ENCODE measurements around the gene ZNF532. TPM values are rescaled to one million over a fixed set of nuclear protein-coding genes. Genes with fewer than 3 reads are reported as not detected.
"Not testable (repeated sequence)": the region's sequence is repeated elsewhere in the genome, so short reads cannot be mapped to it uniquely, and the experiment has no call there.

The ZNF532 gene
- total RNA-seq, 1 experiment from 2014 or later = 21.1 TPM

- Histone ChIP-seq H3K4me3 (no peak overlapping the region), H3K9me3 (ENCODE audit: insufficient read depth, low read depth) (no peaks in the 10 kb centered on the region), H2AFZ (no peak overlapping the region), H3K79me2 (ENCODE audit: low read depth) (no peaks in the 10 kb centered on the region), H4K20me1 (ENCODE audit: insufficient read depth) (no peaks in the 10 kb centered on the region), H3K4me1 (replicated peaks; ENCODE audit: insufficient read depth) (peaks cover 7% of the 10 kb centered on the region), H3F3A (ENCODE audit: insufficient read depth, low read depth) (no peaks in the 10 kb centered on the region), H3K27me3 (ENCODE audit: insufficient read depth, low read depth) (no peaks in the 10 kb centered on the region), H3K27ac (no peak overlapping the region), H3K4me2 (no peak overlapping the region), H3K9me2 (ENCODE audit: insufficient read depth) (no peaks in the 10 kb centered on the region), H3K36me3 (ENCODE audit: low read depth) (no peaks in the 10 kb centered on the region)
- no TSS peak for BruUV-seq (replicated peaks)
- intact Hi-C loops (cut with micrococcal nuclease; ENCODE audit: unreplicated experiment) = no loop called here
- POLR2A ChIA-PET (ENCODE audit: unreplicated experiment) = no interaction called here
- no peak for TF ChIP-seq EZH2 (IDR thresholded peaks at IDR 0.05; ENCODE audit: low read depth)
- TF ChIP-seq, protein P1, sequence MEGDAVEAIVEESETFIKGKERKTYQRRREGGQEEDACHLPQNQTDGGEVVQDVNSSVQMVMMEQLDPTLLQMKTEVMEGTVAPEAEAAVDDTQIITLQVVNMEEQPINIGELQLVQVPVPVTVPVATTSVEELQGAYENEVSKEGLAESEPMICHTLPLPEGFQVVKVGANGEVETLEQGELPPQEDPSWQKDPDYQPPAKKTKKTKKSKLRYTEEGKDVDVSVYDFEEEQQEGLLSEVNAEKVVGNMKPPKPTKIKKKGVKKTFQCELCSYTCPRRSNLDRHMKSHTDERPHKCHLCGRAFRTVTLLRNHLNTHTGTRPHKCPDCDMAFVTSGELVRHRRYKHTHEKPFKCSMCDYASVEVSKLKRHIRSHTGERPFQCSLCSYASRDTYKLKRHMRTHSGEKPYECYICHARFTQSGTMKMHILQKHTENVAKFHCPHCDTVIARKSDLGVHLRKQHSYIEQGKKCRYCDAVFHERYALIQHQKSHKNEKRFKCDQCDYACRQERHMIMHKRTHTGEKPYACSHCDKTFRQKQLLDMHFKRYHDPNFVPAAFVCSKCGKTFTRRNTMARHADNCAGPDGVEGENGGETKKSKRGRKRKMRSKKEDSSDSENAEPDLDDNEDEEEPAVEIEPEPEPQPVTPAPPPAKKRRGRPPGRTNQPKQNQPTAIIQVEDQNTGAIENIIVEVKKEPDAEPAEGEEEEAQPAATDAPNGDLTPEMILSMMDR (conservative IDR thresholded peaks at IDR 0.05) = no peak
- CTCF ChIA-PET = no interaction called here
- no peak for DNase-seq
Observed at GRCh38 chr18:58820251-58820650, 44.4 kb upstream of the ZNF532 start.

DNA sequence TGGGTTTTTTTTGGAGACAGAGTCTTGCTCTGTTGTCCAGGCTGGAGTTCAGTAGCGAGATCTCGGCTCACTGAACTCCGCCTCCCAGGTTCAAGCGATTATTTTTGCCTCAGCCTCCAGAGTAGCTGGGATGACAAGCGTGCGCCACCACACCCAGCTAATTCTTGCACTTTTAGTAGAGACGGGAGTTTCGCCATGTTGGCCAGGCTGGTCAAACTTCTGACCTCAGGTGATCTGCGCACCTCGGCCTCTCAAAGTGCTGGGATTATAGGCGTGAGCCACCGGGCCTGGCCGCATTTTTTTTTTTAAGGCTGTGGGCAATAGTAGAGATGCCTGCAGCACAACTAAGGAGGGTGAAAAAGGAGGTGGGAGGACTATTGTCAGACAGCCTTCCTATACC lies 41.7 kb upstream of the ZNF532 start:
- intact Hi-C loops (cut with micrococcal nuclease; ENCODE audit: unreplicated experiment) = no loop called here
- H2AFZ ChIP-seq = no peak overlapping the region
- H3K4me2 ChIP-seq = no peak overlapping the region
- H3K9me3 ChIP-seq (ENCODE audit: insufficient read depth, low read depth) = no peaks in the 10 kb centered on the region
- no peaks in the 10 kb centered on the region for H3K9me2 ChIP-seq (ENCODE audit: insufficient read depth)
- H3F3A ChIP-seq (ENCODE audit: insufficient read depth, low read depth) = no peaks in the 10 kb centered on the region
- H3K79me2 ChIP-seq (ENCODE audit: low read depth) = no peaks in the 10 kb centered on the region
- H3K27me3 ChIP-seq (ENCODE audit: insufficient read depth, low read depth) = no peaks in the 10 kb centered on the region
- CTCF ChIA-PET = no interaction called here
- peaks cover 7% of the 10 kb centered on the region for H3K4me1 ChIP-seq (replicated peaks; ENCODE audit: insufficient read depth)
- H4K20me1 ChIP-seq (ENCODE audit: insufficient read depth) = no peaks in the 10 kb centered on the region
- POLR2A ChIA-PET (ENCODE audit: unreplicated experiment) = no interaction called here
- TF ChIP-seq EZH2 (IDR thresholded peaks at IDR 0.05; ENCODE audit: low read depth) = no peak
- TF ChIP-seq, protein P1 (conservative IDR thresholded peaks at IDR 0.05) = no peak
- no peak for DNase-seq
- no peak overlapping the region for H3K27ac ChIP-seq
- no peaks in the 10 kb centered on the region for H3K36me3 ChIP-seq (ENCODE audit: low read depth)
- no peak overlapping the region for H3K4me3 ChIP-seq
- no TSS peak for BruUV-seq (replicated peaks)

DNA sequence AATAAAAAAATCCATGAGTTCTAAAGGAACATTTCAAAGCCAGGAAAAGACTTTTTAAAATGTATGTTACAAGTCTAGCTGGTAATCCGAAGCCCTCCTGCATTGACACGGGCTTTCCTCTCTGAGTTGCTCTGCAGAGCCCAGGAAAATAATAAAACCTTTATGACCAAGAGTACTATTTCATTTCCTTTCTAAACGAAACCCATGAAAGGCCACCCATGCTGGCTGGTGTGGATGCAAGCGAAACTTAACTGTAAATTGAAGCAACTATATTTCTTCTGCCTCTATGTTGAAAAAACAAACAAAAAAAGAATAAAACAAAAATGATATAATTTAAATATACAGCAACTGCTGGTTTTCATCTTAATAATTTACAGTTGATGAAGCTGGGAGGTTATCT lies 41.3 kb upstream of the ZNF532 start:
- intact Hi-C loops (cut with micrococcal nuclease; ENCODE audit: unreplicated experiment) = no loop called here
- no peaks in the 10 kb centered on the region for H3F3A ChIP-seq (ENCODE audit: insufficient read depth, low read depth)
- H3K4me3 ChIP-seq = no peak overlapping the region
- no peak for DNase-seq
- peaks cover 7% of the 10 kb centered on the region for H3K4me1 ChIP-seq (replicated peaks; ENCODE audit: insufficient read depth)
- H3K4me2 ChIP-seq = no peak overlapping the region
- no peaks in the 10 kb centered on the region for H4K20me1 ChIP-seq (ENCODE audit: insufficient read depth)
- ChIA-PET POLR2A (ENCODE audit: unreplicated experiment) (no interaction called here), CTCF (no interaction called here)
- no peaks in the 10 kb centered on the region for H3K36me3 ChIP-seq (ENCODE audit: low read depth)
- TF ChIP-seq, protein P1 (conservative IDR thresholded peaks at IDR 0.05) = no peak
- no peak for TF ChIP-seq EZH2 (IDR thresholded peaks at IDR 0.05; ENCODE audit: low read depth)
- no peaks in the 10 kb centered on the region for H3K9me2 ChIP-seq (ENCODE audit: insufficient read depth)
- no peak overlapping the region for H3K27ac ChIP-seq
- no peaks in the 10 kb centered on the region for H3K9me3 ChIP-seq (ENCODE audit: insufficient read depth, low read depth)
- no peaks in the 10 kb centered on the region for H3K79me2 ChIP-seq (ENCODE audit: low read depth)
- H2AFZ ChIP-seq = no peak overlapping the region
- BruUV-seq (replicated peaks) = no TSS peak
- no peaks in the 10 kb centered on the region for H3K27me3 ChIP-seq (ENCODE audit: insufficient read depth, low read depth)

- intact Hi-C loops (cut with micrococcal nuclease; ENCODE audit: unreplicated experiment); POLR2A ChIA-PET (ENCODE audit: unreplicated experiment): not testable (repeated sequence)
Observed at GRCh38 chr18:58826926-58827325, 37.8 kb upstream of the ZNF532 start.

More at GRCh38 chr18:58826926-58827325, 37.8 kb upstream of the ZNF532 start:
- H3K27ac ChIP-seq; H4K20me1 ChIP-seq (ENCODE audit: insufficient read depth); DNase-seq; H3F3A ChIP-seq (ENCODE audit: insufficient read depth, low read depth); H3K79me2 ChIP-seq (ENCODE audit: low read depth); H2AFZ ChIP-seq; H3K27me3 ChIP-seq (ENCODE audit: insufficient read depth, low read depth); BruUV-seq (replicated peaks); H3K4me3 ChIP-seq; H3K36me3 ChIP-seq (ENCODE audit: low read depth); H3K9me3 ChIP-seq (ENCODE audit: insufficient read depth, low read depth); H3K4me1 ChIP-seq (replicated peaks; ENCODE audit: insufficient read depth); H3K9me2 ChIP-seq (ENCODE audit: insufficient read depth); CTCF ChIA-PET; H3K4me2 ChIP-seq: not testable (repeated sequence)
